Measurements from ENCODE around the gene FABP2. TPM values are rescaled to one million over a fixed set of nuclear protein-coding genes. Genes with fewer than 3 reads are reported as not detected.

Gene FABP2
- total RNA-seq, 1 experiment from 2014 or later = not detected

- no peak overlapping the region for H3K9ac ChIP-seq (ENCODE audit: extremely low read depth, insufficient read length, low read length)
- no peaks in the 10 kb centered on the region for H3K23me2 ChIP-seq (ENCODE audit: insufficient read length, low read depth, low read length, poor library complexity, severe bottlenecking)
- no peak overlapping the region for H3K27ac ChIP-seq (ENCODE audit: insufficient read length, low read depth, low read length)
- H3K79me2 ChIP-seq (ENCODE audit: insufficient read depth, low read length) = no peaks in the 10 kb centered on the region
- no peak overlapping the region for H2BK120ac ChIP-seq (ENCODE audit: low read depth, low read length, poor library complexity, severe bottlenecking)
- peaks cover 0 to 9% (median 7%) of the 10 kb centered on the region in 3 experiments; a peak in 3 of 7 replicates for H3K36me3 Mint-ChIP-seq (ENCODE audit: insufficient read depth in 1 of 3, low read depth in 3 of 3)
- no peak overlapping the region for H2BK15ac ChIP-seq (ENCODE audit: low read depth, low read length)
- no peak overlapping the region for H4K5ac ChIP-seq (ENCODE audit: insufficient read length, low read depth, low read length)
- H3K9me3 ChIP-seq (ENCODE audit: control insufficient read depth, low read depth, low read length) = no peaks in the 10 kb centered on the region
- no peak for TF ChIP-seq CTCF (conservative IDR thresholded peaks at IDR 0.05)
- no peak overlapping the region for H3T11ph ChIP-seq (ENCODE audit: low read length)
- H4K20me1 ChIP-seq (ENCODE audit: control insufficient read depth, insufficient read depth, insufficient read length) = no peaks in the 10 kb centered on the region
- no peak overlapping the region for H3K23ac ChIP-seq (ENCODE audit: insufficient read length, low read depth, low read length)
- no peak overlapping the region for H4K91ac ChIP-seq (ENCODE audit: insufficient read length, low read depth, low read length)
- no peak overlapping the region for H2AK5ac ChIP-seq (ENCODE audit: insufficient read length, low read length)
- H3K18ac ChIP-seq (ENCODE audit: insufficient read length, low read depth, low read length) = no peak overlapping the region
- no peaks in the 10 kb centered on the region for H3K79me1 ChIP-seq (ENCODE audit: insufficient read depth, low read depth, low read length, poor library complexity, severe bottlenecking)
- H3K14ac ChIP-seq (ENCODE audit: insufficient read depth, low read length) = no peak overlapping the region
- H3K4me1 ChIP-seq (ENCODE audit: insufficient read depth, low read length) = no peaks in the 10 kb centered on the region
- H3K27ac Mint-ChIP-seq = no peak overlapping the region
- H3K4ac ChIP-seq (ENCODE audit: low read depth, low read length) = no peak overlapping the region
- H3K9me3 Mint-ChIP-seq = no peaks in the 10 kb centered on the region
- H3K27me3 ChIP-seq (ENCODE audit: insufficient read depth, low read length) = no peaks in the 10 kb centered on the region
- H2AFZ ChIP-seq (ENCODE audit: low read length) = no peak overlapping the region
- no peak overlapping the region for H4K8ac ChIP-seq (replicated peaks; ENCODE audit: insufficient read length, low read depth, low read length)
- no peaks in the 10 kb centered on the region for H3K27me3 Mint-ChIP-seq (ENCODE audit: low read depth)
- H2BK12ac ChIP-seq (ENCODE audit: insufficient read length, low read depth, low read length) = no peak overlapping the region
- H2BK5ac ChIP-seq (ENCODE audit: insufficient read length, low read length) = no peak overlapping the region
- no peak overlapping the region for H2BK20ac ChIP-seq (ENCODE audit: low read depth, low read length, poor library complexity, severe bottlenecking)
- WGBS (ENCODE audit: extremely low coverage, insufficient read length, low lambda C conversion rate) = no CpG with 5 or more reads among the region's 1 CpG
- no peak for DNase-seq
- no peak overlapping the region for H3K56ac ChIP-seq (ENCODE audit: insufficient read length, low read depth, low read length)
- H3K4me3 Mint-ChIP-seq = no peak overlapping the region
- H3K4me2 ChIP-seq (ENCODE audit: insufficient read depth, insufficient read length, low read length) = no peak overlapping the region
- H3K4me1 Mint-ChIP-seq = 0 out of 4 replicates have a peak, but pooled peaks cover 0 to 3% of the 10 kb centered on the region in 2 experiments
Measured at GRCh38 chr4:119290598-119290997, 31.3 kb downstream of the FABP2 start.
